Subcutaneous abdominal adipose tissue (tissue), 5 donors: ENCODE results near the gene GOLIM4.

ENCODE experiments used
- H3K27ac ChIP-seq: one replicate; pipeline ENCODE4 v1.7.0; 2013; ENCODE audit warnings: low read depth, mild to moderate bottlenecking, inconsistent platforms, low read length, moderate library complexity
- H3K27me3 ChIP-seq, 5 donors: one replicate each; pipeline ENCODE4 v1.7.0; 2013; ENCODE audit warnings: low read length in 5 of 5, inconsistent platforms in 1 of 5; ENCODE audit not compliant: control insufficient read depth in 5 of 5, insufficient read depth in 4 of 5
- H3K36me3 ChIP-seq, 5 donors: one replicate each; pipeline ENCODE4 v1.7.0; 2013; ENCODE audit warnings: low read length in 5 of 5; ENCODE audit not compliant: control insufficient read depth in 5 of 5, insufficient read depth in 5 of 5
- H3K4me1 ChIP-seq, 5 donors: one replicate each; pipeline ENCODE4 v1.7.0; 2013; ENCODE audit warnings: low read length in 5 of 5, mild to moderate bottlenecking in 3 of 5, moderate library complexity in 1 of 5; ENCODE audit not compliant: control insufficient read depth in 5 of 5, insufficient read depth in 5 of 5
- H3K4me3 ChIP-seq, 5 donors: one replicate each; pipeline ENCODE4 v1.7.0; 2013; ENCODE audit warnings: low read length in 5 of 5, low read depth in 1 of 5
- H3K9ac ChIP-seq, 5 donors: one replicate each; pipeline ENCODE4 v1.7.0; 2013; ENCODE audit warnings: low read length in 5 of 5, mild to moderate bottlenecking in 4 of 5, moderate library complexity in 3 of 5
- H3K9me3 ChIP-seq, 5 donors: one replicate each; pipeline ENCODE4 v1.7.0; 2013; ENCODE audit warnings: low read length in 5 of 5; ENCODE audit not compliant: control insufficient read depth in 5 of 5
- donor health status: healthy.
- donor health status: healthy.
- donor health status: healthy.
- donor health status: healthy.
- donor health status: healthy.

GOLIM4 gene

GRCh38 chr3:168006584-168006983 is 89.1 kb downstream of the GOLIM4 start:
- Histone ChIP-seq H3K27me3 (no peaks in the 10 kb centered on the region), H3K4me3 (no peak overlapping the region), H3K9ac (no peak overlapping the region), H3K27ac (no peak overlapping the region), H3K36me3 (peaks cover 10 to 21% (median 15%) of the 10 kb centered on the region in 5 donors), H3K9me3 (peaks cover 0 to 6% (median 4%) of the 10 kb centered on the region in 5 donors), H3K4me1 (no peaks in the 10 kb centered on the region)

- H3K9me3 ChIP-seq, result peaks cover 0 to 6% (median 4%) of the 10 kb centered on the region in 5 donors
- H3K4me3 ChIP-seq, result no peak overlapping the region
- H3K27me3 ChIP-seq, result no peaks in the 10 kb centered on the region
- no peak overlapping the region for H3K9ac ChIP-seq
- H3K4me1 ChIP-seq, result no peaks in the 10 kb centered on the region
- no peak overlapping the region for H3K27ac ChIP-seq
- H3K36me3 ChIP-seq, result peaks cover 0 to 7% (median 0%) of the 10 kb centered on the region in 5 donors
These were observed 91.8 kb downstream of the GOLIM4 start for GRCh38 chr3:168003911-168004310.

GRCh38 chr3:168002786-168003368 is 92.8 kb downstream of the GOLIM4 start:
- Histone ChIP-seq H3K36me3 (peaks cover 0 to 4% (median 0%) of the 10 kb centered on the region in 5 donors), H3K27ac (no peak overlapping the region), H3K4me3 (no peak overlapping the region), H3K27me3 (no peaks in the 10 kb centered on the region), H3K4me1 (no peaks in the 10 kb centered on the region), H3K9me3 (peaks cover 0 to 6% (median 4%) of the 10 kb centered on the region in 5 donors), H3K9ac (no peak overlapping the region)

GRCh38 chr3:168001244-168001643 is 94.5 kb downstream of the GOLIM4 start:
- Histone ChIP-seq H3K36me3 (no peaks in the 10 kb centered on the region), H3K4me1 (no peaks in the 10 kb centered on the region), H3K27ac (no peak overlapping the region), H3K9me3 (peaks cover 0 to 6% (median 4%) of the 10 kb centered on the region in 5 donors), H3K4me3 (no peak overlapping the region), H3K27me3 (no peaks in the 10 kb centered on the region), H3K9ac (no peak overlapping the region)

GRCh38 chr3:167998253-167998652 is 97.5 kb downstream of the GOLIM4 start:
- H3K4me1 ChIP-seq, result no peaks in the 10 kb centered on the region
- H3K27ac ChIP-seq, result no peak overlapping the region
- no peaks in the 10 kb centered on the region for H3K27me3 ChIP-seq
- no peaks in the 10 kb centered on the region for H3K36me3 ChIP-seq
- H3K9me3 ChIP-seq, result peaks cover 0 to 6% (median 4%) of the 10 kb centered on the region in 5 donors
- H3K9ac ChIP-seq, result no peak overlapping the region
- no peak overlapping the region for H3K4me3 ChIP-seq

- H3K27me3 ChIP-seq, result no peaks in the 10 kb centered on the region
- H3K27ac ChIP-seq, result no peak overlapping the region
- no peaks in the 10 kb centered on the region for H3K4me1 ChIP-seq
- no peak overlapping the region for H3K4me3 ChIP-seq
- no peak overlapping the region for H3K9ac ChIP-seq
- H3K36me3 ChIP-seq, result no peaks in the 10 kb centered on the region
- no peaks in the 10 kb centered on the region for H3K9me3 ChIP-seq
These were observed 99.2 kb downstream of the GOLIM4 start for GRCh38 chr3:167996514-167996913.

GRCh38 chr3:167992381-167992780 is 103.3 kb downstream of the GOLIM4 start:
- Histone ChIP-seq H3K9me3 (no peaks in the 10 kb centered on the region), H3K4me1 (no peaks in the 10 kb centered on the region), H3K9ac (no peak overlapping the region), H3K4me3 (no peak overlapping the region), H3K27me3 (no peaks in the 10 kb centered on the region), H3K27ac (no peak overlapping the region), H3K36me3 (no peaks in the 10 kb centered on the region)

- no peaks in the 10 kb centered on the region for H3K27me3 ChIP-seq
- H3K4me3 ChIP-seq, result no peak overlapping the region
- H3K9me3 ChIP-seq, result no peaks in the 10 kb centered on the region
- no peak overlapping the region for H3K9ac ChIP-seq
- no peaks in the 10 kb centered on the region for H3K4me1 ChIP-seq
- no peak overlapping the region for H3K27ac ChIP-seq
- no peaks in the 10 kb centered on the region for H3K36me3 ChIP-seq
These were observed 104.5 kb downstream of the GOLIM4 start for GRCh38 chr3:167991213-167991612.

- H3K4me1 ChIP-seq, result no peaks in the 10 kb centered on the region
- H3K27ac ChIP-seq, result no peak overlapping the region
- H3K4me3 ChIP-seq, result no peak overlapping the region
These were observed 105.7 kb downstream of the GOLIM4 start for GRCh38 chr3:167989999-167990398.

GRCh38 chr3:167989066-167989465 is 106.7 kb downstream of the GOLIM4 start:
- no peak overlapping the region for H3K9ac ChIP-seq
- H3K36me3 ChIP-seq, result no peaks in the 10 kb centered on the region
- H3K27ac ChIP-seq, result no peak overlapping the region
- H3K4me1 ChIP-seq, result no peaks in the 10 kb centered on the region
- no peak overlapping the region for H3K4me3 ChIP-seq
- no peaks in the 10 kb centered on the region for H3K9me3 ChIP-seq
- no peaks in the 10 kb centered on the region for H3K27me3 ChIP-seq

More at GRCh38 chr3:167989999-167990398, 105.7 kb downstream of the GOLIM4 start:
- Histone ChIP-seq H3K36me3 (no peaks in the 10 kb centered on the region), H3K27me3 (no peaks in the 10 kb centered on the region), H3K9me3 (no peaks in the 10 kb centered on the region), H3K9ac (no peak overlapping the region)
